Hematopoietic multipotent progenitor cell treated with erythropoietin and hydrocortisone succinate and interleukin-3 and kit ligand, for 8 days (in vitro differentiated cells): ENCODE measurements around the gene ADRB2.

Experiments
- DNase-seq: peaks from one replicate; pipeline ENCODE4 v3.0.0-alpha.2; 2015

The ADRB2 gene

DNA sequence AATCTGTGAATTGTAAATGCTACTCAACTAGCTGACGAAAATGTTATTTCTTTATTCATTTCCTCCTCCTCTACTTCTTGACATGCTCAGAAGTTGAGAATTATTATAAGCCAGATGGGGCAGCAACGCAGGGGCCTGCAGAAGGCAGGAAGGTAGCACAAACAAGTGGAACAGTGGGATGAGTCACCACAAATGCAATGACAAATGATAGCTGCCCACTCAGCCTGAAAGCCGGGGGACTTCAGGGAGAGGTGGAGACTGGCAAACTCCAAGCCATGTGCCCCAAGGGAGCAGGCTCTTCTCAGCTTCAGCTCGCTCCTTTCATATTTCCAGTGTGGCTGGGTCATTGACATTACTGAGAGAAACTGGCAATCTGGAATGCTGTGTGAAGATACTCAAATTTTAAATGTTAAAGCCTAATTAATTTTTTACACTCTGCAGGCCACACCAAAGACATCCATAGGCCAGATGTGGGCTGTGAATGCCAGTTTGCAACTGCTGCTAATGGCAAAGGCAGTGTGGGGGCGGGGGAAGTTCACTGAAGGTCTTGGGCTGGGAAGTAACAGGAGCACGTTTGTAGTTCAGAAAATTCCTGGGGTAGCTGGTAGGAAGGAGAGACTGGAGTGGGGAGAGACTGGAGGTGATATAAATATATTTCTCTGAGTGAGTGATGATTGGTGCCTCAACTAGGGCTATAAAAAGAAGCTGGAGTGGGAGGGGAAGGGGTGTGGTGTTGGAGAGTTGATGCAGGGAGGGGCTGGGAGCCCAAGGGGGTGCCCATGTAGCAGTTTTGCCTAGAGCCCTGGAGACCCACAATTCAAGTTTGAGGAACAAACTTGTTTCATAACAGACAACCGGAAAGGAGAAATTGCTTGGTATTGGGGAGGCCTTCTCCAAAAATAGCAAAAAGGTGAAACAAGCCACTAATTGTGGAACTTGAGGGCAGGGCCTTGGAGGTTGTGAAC lies 20.8 kb upstream of the ADRB2 start:
- peak; percentile 18 for DNase-seq

DNA sequence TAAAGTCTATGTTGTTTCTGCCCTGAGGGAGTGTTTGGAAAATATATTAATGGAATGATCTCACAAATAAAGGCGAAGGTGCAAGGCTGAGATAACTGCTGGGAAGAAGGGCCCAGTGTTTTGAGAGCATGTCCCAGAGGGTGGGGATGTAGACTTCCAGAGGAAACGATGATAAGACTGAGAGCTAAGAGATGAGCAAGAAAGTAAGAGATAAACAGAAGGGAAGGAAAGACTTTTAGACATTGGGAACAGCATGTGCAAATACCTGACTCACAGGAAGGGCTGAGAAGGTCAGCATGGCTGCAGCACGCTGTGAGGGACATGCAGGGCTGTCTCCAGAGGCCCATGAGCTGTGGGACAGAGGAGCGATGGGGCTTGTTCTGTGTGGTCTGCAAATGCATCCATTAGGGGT lies 19.9 kb upstream of the ADRB2 start:
- DNase-seq = peak; percentile 45

DNA sequence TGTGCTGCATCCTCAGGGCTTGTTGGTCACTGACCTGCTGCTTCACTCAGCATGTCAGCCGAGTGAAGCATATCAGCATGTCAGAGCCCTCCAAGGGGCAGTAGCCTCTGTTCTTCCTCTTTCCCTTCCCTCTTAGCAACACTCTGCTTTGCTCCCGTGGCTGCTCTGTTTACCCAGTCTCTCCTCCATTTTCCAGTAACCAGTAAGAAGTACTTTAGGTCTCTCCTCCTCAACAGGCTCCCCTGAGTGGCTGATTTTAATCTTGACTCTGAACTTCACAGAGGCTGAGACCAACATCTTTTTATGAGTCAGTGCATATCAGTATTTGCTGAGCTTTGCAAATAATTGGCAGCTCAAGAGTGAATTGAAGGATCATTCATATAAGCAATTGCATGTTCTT lies 18.6 kb upstream of the ADRB2 start:
- peak; percentile 17 for DNase-seq

DNA sequence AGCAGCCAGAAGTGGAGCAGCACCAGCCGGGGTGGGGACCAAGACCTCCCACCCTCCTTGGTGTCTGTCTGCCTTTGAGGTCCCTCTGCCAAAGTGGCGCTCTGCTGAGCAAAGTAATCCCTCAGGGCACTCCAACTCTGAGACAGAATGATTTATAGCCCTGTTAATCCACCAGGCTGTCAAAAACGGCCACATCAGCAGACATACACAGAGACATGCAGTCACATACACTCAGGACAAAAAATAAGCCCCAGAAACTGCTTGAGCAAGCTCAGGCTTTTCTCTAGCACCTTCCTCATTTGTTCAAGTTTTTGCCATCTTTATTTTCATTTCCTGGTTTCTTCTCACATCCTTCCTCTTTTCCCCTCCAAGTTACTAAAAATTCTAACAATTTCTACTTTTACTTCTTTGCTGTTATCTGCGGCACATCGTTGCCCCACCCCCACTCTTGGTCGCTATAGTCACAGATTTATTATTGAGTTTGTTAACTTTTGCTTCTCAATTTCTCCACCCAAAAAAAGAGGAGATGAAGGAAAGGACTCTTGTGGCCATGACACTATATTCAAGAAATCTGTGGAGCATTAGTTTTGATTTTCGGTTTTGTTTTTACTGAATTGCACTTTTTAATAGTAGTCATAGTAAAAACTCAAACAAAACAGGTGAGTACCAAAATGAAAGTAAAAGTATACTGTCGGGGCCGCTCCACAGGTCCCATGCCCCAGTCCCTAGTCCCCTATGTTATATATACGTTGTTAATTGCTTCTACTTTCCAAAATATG lies 17.4 kb upstream of the ADRB2 start:
- DNase-seq = no peak

DNA sequence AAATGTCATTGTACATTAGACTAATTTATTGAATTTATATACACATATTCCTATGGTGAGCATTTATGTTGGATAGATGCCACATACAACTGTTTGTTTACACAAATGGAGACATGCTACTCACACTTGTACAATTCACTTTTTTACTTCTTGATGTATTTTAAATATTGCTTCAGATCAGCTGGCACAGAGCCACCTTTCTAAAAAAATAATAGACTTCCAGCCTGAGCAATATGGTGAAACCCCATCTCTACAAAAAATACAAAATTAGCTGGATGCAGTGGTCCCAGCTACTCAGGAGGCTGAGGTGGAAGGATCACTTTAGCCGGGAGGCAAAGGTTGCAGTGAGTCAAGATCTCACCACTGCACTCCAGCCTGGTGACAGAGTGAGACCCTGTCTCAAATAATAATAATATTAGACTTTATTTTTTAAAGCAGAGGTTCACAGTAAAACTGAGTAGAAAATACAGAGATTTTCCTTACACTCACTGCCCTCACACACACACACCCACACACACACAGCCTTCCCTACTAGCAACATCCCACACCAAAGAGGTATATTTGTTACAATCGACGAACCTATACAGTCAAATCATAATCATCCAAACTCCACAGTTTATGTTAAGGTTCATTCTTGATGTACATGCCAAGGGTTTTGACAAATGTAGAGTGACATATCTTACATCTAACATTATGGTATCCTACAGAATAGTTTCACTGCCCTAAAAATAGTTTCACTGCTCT lies 16.5 kb upstream of the ADRB2 start:
- DNase-seq = no peak

DNA sequence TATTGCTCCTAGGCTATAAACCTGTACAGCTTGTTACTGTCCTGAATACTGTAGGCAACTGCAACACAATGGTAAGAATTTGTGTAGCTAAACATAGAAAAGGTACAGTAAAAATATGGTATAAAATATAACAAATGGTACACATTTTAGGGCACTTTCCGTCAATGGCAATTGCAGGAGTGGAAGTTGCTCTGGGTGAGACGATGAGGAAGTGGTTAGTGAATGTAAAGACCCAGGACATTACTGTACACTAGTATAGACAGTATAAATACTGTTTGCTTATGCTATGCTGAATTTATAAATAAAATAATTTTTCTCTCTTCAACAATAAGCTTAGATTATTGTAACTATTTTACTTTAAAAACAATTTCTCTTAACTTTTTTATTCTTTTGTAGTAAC lies 15.6 kb upstream of the ADRB2 start:
- no peak for DNase-seq

DNA sequence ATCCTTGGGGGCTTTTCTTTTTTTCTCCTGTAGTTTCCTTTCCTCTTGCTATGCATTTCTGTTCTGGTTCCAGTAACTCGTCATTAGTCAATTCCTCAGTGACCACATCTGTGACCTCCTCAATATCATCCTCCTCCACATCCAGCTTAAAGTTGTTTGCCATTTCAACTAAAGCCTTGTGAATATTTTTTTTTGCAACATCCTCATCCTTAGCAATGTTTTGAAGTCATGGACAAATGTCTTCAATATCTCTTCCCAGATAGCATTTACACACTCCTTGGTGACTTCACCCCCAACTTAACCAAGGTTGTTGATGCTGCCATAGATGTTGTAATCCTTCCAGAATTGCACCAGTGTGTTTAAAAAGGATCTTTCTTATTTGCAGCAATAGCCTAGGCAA lies 14.7 kb upstream of the ADRB2 start:
- DNase-seq = no peak

DNA sequence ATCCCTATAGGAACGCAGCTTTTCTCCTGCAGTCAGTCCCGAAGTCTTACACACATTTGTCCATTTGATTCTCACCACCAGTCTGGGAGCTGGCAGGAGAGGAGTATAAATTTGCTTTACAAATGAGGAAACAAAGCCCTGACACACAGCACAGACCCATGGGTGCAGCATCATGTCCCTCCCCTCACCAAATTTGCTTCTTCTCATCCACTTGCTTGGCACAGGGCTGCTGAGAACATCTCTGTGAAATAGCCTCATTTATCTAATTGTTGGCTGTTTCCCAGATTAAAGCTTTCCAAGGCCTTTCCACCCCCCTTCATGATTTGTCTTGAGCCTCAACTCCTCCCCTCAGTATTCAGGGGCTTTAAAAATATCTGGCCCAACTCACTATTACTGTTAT lies 11.3 kb upstream of the ADRB2 start:
- no peak for DNase-seq

DNA sequence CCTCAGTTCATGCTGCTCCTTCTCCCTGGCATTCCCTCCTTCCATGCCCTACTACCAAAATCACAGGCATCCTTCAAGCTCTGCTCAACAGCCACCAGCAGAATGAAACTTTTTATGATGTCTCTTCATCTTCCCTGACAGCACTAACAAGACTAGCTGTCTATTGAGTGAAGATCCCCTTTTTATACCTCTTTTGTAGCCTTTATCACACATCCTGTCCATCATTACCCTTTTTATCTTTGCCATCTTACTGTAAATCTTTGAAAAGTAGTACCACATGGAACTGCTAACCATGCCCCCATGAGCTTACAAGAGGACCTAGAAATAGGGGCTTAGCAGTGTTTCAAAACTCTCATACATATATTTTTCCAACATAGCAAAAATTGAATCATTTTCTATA lies 10.8 kb upstream of the ADRB2 start:
- no peak for DNase-seq

DNA sequence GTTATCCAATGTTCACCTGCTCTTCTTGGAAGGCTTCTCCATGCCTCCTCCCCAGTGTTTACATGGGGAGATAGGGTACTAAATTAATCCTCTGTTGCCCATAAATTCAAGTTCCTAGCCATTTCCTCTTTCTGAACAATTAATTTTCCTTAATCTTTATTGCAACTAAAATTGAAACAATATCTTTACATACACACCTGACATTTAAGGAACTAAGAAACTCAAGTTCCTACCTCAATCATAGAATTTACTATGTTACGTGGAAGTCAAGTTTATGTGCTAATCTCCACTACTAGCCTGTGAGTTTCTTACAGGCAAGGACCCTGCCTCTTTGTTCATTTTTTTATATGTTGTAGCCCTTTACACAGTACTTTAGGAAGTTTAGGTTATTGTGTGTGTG lies 10.1 kb upstream of the ADRB2 start:
- DNase-seq = no peak

DNA sequence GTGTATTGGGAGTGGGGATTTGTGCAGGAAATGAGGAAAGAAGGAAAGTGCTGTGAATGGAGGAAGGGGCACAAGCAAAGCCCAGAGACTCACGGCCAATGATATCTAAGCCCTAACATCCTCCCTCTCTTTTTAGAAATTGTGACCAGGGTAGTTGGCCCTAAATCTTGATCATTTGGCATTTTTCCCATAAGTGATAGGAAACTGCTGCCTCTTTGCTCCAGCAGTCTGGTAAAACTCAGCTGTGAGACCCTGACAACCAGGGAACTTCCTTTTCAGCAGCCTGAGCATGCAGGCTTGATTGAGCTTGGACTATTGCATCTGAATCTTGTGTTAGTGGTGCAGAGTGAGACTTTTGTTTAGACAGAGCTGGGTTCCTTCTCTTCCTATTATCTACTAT lies 9.6 kb upstream of the ADRB2 start:
- DNase-seq = no peak

DNA sequence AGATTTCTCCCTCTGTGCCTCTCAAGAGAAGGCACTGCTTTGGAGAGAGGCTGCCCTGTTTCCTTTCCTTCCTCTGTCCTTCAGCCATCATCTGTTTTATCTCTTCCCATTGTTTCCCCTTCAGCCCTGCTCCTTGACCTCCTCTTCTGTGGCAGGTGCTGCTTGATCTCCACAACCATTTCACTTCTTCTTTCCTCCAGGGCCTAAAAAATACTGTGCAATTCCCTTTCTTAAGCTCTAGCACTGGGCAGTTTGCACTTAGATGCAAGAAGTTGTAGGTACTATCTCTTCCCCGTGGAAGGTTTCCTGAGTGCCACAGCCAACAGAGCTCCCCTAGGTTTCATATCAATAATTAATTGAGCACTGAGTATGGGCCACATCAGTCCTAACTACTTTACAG lies 8.8 kb upstream of the ADRB2 start:
- no peak for DNase-seq

DNA sequence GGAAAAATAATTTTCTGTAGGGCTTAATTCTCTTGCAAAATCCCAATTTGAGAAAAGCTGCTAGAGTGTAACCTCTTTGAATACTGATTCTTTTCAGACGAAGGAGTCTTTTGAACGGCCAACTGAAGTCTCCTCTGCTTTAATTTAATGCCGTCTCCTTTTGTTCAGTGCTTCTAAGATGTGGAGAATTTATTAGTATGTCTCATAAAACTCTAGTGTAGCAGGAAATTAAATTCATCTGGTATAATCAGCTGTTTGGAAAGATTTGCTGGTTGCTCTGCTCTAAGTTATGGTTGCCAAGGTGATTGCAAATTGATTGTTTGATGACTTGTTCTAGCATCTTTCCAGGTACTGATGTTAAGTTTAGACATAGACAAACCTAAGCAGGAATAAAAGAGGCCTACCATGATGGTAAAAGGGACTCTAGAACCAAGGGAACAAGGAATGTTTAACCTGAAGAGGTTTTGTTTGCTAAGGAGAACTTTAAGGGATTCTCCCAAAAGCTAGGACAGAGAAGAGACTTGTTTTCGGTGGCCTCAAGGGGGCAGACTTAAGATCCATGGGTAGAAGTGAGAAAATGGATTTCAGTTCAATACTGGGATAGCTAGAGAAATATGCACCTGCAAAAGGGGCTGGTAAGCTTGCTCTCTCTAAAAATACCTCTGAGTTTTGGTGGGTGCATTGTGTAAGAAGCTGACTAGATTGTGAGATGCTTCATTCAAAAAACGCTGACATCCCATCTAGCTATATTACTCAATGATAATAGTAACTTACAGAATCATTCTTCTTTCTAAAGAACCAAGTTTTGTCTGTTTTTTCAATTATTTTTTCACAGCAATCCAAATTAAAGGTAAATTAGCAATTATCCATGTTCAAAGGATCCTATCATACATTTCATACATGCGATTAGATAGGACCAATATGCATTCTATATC lies 5.7 kb upstream of the ADRB2 start:
- peak; percentile 48 for DNase-seq

DNA sequence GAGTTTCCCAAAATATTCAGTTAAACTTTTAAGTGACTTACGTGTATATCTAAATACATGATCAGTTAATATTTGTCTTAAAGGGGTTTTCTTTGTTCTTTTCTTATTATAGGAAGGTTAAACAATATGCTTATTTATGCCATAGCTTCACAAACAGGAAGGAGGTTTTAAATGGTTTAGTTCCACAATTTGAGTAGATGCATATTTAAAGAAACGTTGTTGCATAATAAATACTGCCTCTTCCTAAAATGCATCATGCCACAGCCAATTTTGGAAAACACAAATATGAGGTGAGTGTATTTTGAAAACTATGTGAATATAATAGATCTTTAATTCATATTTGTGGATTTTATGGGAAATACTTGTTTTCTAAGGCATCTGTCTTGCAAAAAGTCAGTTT lies 2.5 kb upstream of the ADRB2 start:
- DNase-seq = no peak

DNA sequence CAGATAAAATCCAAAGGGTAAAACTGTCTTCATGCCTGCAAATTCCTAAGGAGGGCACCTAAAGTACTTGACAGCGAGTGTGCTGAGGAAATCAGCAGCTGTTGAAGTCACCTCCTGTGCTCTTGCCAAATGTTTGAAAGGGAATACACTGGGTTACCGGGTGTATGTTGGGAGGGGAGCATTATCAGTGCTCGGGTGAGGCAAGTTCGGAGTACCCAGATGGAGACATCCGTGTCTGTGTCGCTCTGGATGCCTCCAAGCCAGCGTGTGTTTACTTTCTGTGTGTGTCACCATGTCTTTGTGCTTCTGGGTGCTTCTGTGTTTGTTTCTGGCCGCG lies 727 bp upstream of the ADRB2 start:
- peak; percentile 62 for DNase-seq

DNA sequence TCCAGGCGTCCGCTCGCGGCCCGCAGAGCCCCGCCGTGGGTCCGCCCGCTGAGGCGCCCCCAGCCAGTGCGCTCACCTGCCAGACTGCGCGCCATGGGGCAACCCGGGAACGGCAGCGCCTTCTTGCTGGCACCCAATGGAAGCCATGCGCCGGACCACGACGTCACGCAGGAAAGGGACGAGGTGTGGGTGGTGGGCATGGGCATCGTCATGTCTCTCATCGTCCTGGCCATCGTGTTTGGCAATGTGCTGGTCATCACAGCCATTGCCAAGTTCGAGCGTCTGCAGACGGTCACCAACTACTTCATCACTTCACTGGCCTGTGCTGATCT lies 294 bp downstream of the ADRB2 start:
- no peak for DNase-seq

DNA sequence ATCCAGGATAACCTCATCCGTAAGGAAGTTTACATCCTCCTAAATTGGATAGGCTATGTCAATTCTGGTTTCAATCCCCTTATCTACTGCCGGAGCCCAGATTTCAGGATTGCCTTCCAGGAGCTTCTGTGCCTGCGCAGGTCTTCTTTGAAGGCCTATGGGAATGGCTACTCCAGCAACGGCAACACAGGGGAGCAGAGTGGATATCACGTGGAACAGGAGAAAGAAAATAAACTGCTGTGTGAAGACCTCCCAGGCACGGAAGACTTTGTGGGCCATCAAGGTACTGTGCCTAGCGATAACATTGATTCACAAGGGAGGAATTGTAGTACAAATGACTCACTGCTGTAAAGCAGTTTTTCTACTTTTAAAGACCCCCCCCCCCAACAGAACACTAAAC lies 1.3 kb downstream of the ADRB2 start:
- no peak for DNase-seq

DNA sequence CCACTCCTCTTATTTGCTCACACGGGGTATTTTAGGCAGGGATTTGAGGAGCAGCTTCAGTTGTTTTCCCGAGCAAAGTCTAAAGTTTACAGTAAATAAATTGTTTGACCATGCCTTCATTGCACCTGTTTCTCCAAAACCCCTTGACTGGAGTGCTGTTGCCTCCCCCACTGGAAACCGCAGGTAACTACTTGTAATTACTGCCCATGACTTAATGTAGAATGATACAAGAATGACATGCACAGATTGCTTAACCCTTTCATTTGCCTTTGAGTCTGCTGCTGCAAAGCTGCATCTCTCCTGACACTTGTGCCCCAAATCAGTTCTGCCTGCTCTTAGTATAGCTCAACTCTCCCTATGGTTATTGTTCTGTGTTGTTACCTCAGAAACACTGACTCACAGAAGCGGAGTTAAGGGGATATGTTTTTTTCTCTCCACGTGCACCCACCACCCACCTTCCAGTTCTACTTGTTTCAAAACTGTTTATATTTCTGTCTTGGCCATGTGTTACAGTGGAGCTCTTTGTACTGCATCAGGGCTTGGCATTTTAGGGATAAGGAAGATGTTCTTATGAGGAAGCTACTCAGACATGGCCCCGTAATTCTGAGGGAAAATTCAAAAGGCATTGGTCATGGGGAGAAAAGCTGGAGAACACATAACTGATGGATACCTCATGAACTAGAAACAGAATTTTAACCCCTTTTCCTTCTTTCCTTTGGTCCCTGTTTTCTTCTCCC lies 2.3 kb downstream of the ADRB2 start:
- DNase-seq = no peak

DNA sequence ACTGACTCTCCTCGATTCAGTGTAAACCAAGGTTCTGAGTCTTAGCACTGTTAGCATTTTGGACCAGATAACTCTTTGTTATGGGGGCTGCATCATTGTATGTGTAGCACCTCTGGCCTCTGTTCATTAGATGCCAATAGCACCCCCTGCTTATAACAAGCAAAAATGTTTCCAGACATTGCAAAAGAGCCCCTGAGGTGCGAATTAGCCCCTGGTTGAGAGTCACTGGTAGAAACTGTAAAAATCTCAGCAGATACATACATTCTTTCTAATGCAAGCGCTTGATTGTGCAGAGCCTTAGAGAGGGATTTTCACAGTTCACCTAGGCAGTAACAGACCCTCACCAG lies 2.8 kb downstream of the ADRB2 start:
- DNase-seq = no peak

DNA sequence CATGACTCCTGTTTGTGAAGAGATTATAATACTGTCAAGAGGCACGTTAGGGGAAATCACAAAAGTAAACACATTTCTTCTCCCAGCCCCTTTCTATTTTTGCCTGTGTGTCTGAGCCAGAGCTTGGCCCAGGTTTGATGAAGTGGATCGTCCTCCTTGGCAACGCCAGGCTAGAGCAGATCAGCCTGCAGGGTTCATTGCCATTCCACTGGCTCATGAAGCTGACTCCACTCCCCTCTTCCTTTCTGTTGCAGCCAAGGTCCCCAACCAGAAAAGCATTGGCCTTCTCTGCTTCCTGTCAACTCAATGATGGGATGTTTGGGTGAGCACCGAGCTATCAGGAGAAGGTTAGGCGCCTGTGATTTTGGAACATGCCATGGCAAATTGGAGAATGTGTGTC lies 3.3 kb downstream of the ADRB2 start:
- DNase-seq = no peak

DNA sequence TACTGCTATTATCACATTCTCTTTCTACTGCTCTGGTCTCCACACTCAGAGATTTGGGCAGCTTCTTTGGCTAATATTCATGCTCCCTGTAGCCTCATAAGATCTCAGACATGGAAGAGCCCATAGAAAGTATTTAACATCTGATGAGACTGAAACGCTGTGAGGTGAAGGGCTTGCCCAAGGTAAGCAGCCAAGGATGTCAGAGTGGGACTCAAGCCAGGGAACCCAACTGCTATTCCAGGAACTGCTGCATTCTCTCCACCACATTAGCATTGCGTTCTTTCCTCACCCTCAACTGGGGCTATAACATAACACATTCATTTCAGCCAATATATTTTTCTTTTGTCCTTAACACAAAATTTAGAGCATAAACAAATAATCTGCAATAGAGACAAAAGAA lies 3.8 kb downstream of the ADRB2 start:
- no peak for DNase-seq
